ENCODE data around the gene NUP93.

DNA sequence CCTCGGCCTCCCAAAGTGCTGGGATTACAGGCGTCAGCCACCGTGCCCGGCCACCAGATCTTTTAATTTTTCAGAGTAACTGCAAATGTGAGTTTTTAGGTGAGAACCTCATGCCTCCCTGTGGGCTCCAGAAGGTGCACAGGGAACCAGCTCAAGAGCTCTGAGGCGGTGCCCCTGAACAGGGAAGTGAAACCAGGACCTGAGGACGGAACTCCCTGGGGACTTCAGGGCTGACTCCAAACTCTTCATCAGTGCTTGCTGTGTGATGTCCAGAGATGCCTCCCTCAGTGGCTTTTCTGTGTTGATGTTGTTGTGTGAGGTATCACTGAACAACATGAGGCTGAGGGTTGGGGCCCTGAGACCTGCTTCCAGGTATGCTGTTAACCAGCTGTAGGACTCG, 158.9 kb downstream of the NUP93 start:
- TF ChIP-seq CTCF (IDR thresholded peaks at IDR 0.05; ENCODE audit: extremely low read depth in 1 of 2, insufficient read depth in 1 of 2, low read depth in 1 of 2, low read length in 2 of 2): no peak
- no peak for TF ChIP-seq EZH2 (IDR thresholded peaks at IDR 0.05; ENCODE audit: borderline replicate concordance, low read depth, low read length, severe bottlenecking)
